Measurements from ENCODE around the gene OLFM3. TPM values are rescaled to one million over a fixed set of nuclear protein-coding genes. Genes with fewer than 3 reads are reported as not detected.

The OLFM3 gene
- total RNA-seq = not detected
- polyA plus RNA-seq (2013, experiment 1 of 2) = not detected
- polyA plus RNA-seq (2013, experiment 2 of 2) = 0.03 TPM
- 0 to 0.17 (median 0) reads per million in 172 experiments for total RNA-seq

DNA sequence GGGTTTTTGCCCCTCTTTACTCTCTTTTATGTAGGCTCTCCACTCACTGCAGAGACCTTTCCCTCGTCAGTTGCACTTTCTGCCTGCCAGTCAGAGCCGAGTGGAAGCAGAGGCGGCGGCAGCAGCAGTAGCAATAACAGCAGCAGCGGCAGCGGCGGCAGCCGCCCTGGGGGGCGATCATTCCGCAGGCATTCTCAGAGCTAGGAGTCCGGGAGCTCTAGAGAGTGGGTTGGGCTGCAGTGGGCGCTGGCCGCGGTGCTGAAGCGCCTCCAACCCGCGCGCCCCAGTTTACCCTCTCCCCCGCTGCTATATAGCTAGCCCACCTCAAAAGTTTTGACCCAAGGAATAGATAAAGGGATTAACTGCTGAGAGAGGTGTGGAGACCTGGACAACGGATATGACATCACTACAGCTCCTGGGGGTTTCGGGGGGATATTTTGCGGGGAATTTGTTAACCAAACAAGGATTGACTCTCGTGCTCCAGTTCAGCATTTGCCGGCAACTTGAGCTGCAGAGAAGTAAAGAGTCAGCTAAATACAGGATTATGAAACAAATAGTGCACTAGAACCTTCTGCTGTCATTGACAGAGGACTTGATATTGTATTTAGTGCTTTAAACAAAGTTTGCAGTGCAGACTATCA is at the start of gene OLFM3:
OLFM3 (minus strand) TSS at position 102 of the 641 bp plus-strand sequence.
- Mint-ChIP-seq H3K4me3 (no peak within 1 kb of the TSS), H3K27ac (no peak within 1 kb of the TSS), H3K36me3 (ENCODE audit: low read depth) (no peaks in the 10 kb centered on the region), H3K9me3 (no peaks in the 10 kb centered on the region), H3K4me1 (ENCODE audit: low read depth) (no peaks in the 10 kb centered on the region), H3K27me3 (peaks cover 26% of the 10 kb centered on the region)
- intact Hi-C loops (cut with DNase I, micrococcal nuclease) = no loop called here
- DNase-seq (no peak), ATAC-seq (ENCODE audit: poor library complexity) (no peak)
- Histone ChIP-seq H3K9me3 (ENCODE audit: control insufficient read depth in 1 of 2, insufficient read depth in 1 of 2, low read length in 2 of 2) (peaks cover 0 to 5% of the 10 kb centered on the region in 2 experiments), H3K4me1 (ENCODE audit: insufficient read depth, low read length) (no peaks in the 10 kb centered on the region), H3K27me3 (ENCODE audit: control insufficient read depth in 1 of 2, insufficient read depth in 2 of 2, low read length in 2 of 2) (peaks cover 0 to 4% of the 10 kb centered on the region in 2 experiments), H3K36me3 (ENCODE audit: insufficient read depth, low read length) (no peaks in the 10 kb centered on the region), H3K4me3 (ENCODE audit: low read length) (no peak within 1 kb of the TSS), H3K27ac (ENCODE audit: low read depth in 1 of 2, low read length in 2 of 2) (no peak within 1 kb of the TSS)
- CTCF ChIA-PET = no interaction called here
- no peak for TF ChIP-seq CTCF (IDR thresholded peaks at IDR 0.05)
- POLR2A ChIA-PET = no interaction called here

DNA sequence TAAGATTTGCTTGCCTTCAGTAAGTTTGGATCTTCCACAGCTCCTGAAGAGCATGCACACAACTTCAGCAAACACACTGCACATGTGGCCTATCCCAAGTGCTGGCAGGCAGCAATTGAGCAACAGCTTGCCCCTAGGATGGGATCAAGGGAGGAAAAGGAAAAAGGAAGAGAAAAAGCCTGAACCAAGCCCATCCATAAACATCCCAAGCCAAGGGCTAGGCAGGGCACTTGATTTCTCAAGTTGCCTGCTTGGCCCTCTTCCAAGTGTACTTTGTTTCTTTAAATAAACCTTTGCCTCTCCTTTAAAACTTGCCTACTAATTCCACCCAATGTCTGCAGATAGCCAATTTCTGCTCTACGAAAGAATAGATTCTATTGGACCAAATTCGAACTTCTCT is 49.0 kb upstream of the OLFM3 start:
- ChIA-PET POLR2A (no interaction called here), CTCF (no interaction called here)
- Mint-ChIP-seq H3K27ac (no peak overlapping the region), H3K4me1 (ENCODE audit: low read depth) (no peaks in the 10 kb centered on the region), H3K9me3 (no peaks in the 10 kb centered on the region), H3K27me3 (no peaks in the 10 kb centered on the region), H3K36me3 (ENCODE audit: low read depth) (no peaks in the 10 kb centered on the region), H3K4me3 (no peak overlapping the region)
- DNase-seq (no peak), ATAC-seq (ENCODE audit: poor library complexity) (no peak)
- no peaks in the 10 kb centered on the region for H3K27me3 ChIP-seq (ENCODE audit: control insufficient read depth in 1 of 2, insufficient read depth in 2 of 2, low read length in 2 of 2)
- intact Hi-C loops (cut with DNase I, micrococcal nuclease) = no loop called here
- H3K9me3 ChIP-seq (ENCODE audit: control insufficient read depth in 1 of 2, insufficient read depth in 1 of 2, low read length in 2 of 2) = no peaks in the 10 kb centered on the region
- no peak for TF ChIP-seq CTCF (IDR thresholded peaks at IDR 0.05)
- no peaks in the 10 kb centered on the region for H3K36me3 ChIP-seq (ENCODE audit: insufficient read depth, low read length)
- H3K27ac ChIP-seq (ENCODE audit: low read depth in 1 of 2, low read length in 2 of 2) = no peak overlapping the region
- H3K4me1 ChIP-seq (ENCODE audit: insufficient read depth, low read length) = no peaks in the 10 kb centered on the region
- H3K4me3 ChIP-seq (ENCODE audit: low read length) = no peak overlapping the region

GRCh38 chr1:102032534-102032933 is 35.8 kb upstream of the OLFM3 start:
- ATAC-seq (ENCODE audit: poor library complexity) = no peak
- Mint-ChIP-seq H3K27me3 (no peaks in the 10 kb centered on the region), H3K9me3 (no peaks in the 10 kb centered on the region), H3K4me3 (no peak overlapping the region), H3K27ac (no peak overlapping the region), H3K36me3 (ENCODE audit: low read depth) (no peaks in the 10 kb centered on the region), H3K4me1 (ENCODE audit: low read depth) (no peaks in the 10 kb centered on the region)
- no peak for DNase-seq
- intact Hi-C loops (cut with DNase I, micrococcal nuclease) = no loop called here
- no peaks in the 10 kb centered on the region for H3K27me3 ChIP-seq (ENCODE audit: control insufficient read depth in 1 of 2, insufficient read depth in 2 of 2, low read length in 2 of 2)
- no peak overlapping the region for H3K27ac ChIP-seq (ENCODE audit: low read depth in 1 of 2, low read length in 2 of 2)
- no peaks in the 10 kb centered on the region for H3K9me3 ChIP-seq (ENCODE audit: control insufficient read depth in 1 of 2, insufficient read depth in 1 of 2, low read length in 2 of 2)
- H3K36me3 ChIP-seq (ENCODE audit: insufficient read depth, low read length) = no peaks in the 10 kb centered on the region
- H3K4me1 ChIP-seq (ENCODE audit: insufficient read depth, low read length) = no peaks in the 10 kb centered on the region
- ChIA-PET POLR2A (no interaction called here), CTCF (no interaction called here)
- H3K4me3 ChIP-seq (ENCODE audit: low read length) = no peak overlapping the region
- TF ChIP-seq CTCF (IDR thresholded peaks at IDR 0.05) = no peak
